HuH-7.5 (cell line): ENCODE measurements around the gene NIPSNAP2.
"Not testable (repeated sequence)": the region's sequence is repeated elsewhere in the genome, so short reads cannot be mapped to it uniquely, and the experiment has no call there.

Source experiments
- DNase-seq: peaks from one replicate; pipeline ENCODE4 v3.0.0; 2011; ENCODE audit warnings: low spot score

Gene NIPSNAP2

DNA sequence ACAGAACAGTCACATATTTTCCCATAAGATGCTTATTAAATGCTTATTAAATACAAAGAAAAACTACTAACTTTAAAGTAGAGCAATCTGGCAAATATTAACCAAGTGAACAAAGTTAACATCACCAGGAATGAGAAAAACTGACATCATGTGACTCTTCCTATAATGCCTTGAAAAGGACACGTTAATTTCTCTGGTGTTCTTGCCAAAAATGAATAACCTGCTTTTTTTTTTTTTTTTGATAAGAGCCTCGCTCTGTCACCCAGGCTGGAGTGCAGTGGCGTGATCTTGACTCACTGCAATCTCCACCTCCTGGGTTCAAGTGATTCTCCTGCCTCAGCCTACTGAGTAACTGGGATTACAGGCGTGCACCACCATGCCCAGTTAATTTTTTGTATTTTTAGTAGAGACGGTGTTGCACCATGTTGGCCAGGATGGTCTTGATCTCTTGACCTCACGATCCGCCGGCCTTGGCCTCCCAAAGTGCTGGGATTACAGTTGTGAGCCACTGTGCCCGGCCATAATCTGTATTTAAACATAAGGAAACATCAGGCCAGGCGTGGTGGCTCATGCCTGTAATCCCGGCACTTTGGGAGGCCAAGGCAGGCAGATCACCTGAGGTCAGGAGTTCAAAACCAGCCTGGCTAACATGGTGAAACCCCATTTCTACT is 83.2 kb downstream of the NIPSNAP2 start:
- not testable (repeated sequence) for DNase-seq

DNA sequence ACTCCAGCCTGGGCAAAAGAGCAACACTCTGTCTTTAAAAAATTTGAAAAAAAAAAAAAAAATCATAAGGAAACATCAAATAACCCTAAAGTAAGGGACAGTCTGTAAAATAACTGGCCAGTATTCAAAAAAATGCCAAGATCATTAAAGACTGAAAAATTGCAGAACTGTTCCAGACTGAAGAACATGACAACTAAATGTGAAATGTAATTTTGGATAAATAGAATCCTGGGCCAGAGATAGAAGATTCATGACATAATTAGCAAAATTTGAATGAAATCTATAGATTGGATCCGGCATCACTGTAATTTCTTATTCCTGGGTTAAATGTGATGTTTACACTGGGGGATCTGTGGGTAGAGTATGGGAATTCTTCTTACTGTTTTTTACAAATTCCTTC is 83.9 kb downstream of the NIPSNAP2 start:
- no peak for DNase-seq

DNA sequence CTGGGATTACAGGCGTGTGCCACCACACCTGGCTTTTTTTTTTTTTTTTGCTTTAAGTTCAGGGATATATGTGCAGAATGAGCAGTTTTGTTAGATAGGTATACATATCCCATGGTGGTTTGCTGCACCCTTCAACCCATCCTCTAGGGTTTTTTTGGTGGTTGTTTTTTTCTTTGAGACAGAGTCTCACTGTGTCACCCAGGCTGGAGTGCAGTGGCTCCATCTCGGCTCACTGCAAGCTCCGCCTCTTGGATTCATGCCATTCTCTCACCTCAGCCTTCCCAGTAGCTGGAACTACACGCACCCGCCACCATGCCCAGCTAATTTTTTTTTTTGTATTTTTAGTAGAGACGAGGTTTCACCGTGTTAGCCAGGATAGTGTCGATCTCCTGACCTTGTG is 84.4 kb downstream of the NIPSNAP2 start:
- not testable (repeated sequence) for DNase-seq
